Immature natural killer cell (primary cell): Measurements from ENCODE around the gene GRID2IP. TPM values are rescaled to one million over a fixed set of nuclear protein-coding genes. Genes with fewer than 3 reads are reported as not detected.

Experiments used
- DNase-seq, 3 donors: peaks; one replicate each; pipeline ENCODE4 v3.0.0; 2022; ENCODE audit warnings: mixed read lengths in 1 of 3
- H3K27ac Mint-ChIP-seq, 6 donors: one replicate each; pipeline ENCODE4 v1.8.0; 2020; ENCODE audit warnings: mixed read lengths in 6 of 6, mild to moderate bottlenecking in 5 of 6, inconsistent platforms in 4 of 6, moderate library complexity in 3 of 6
- H3K27me3 Mint-ChIP-seq, 3 donors: one replicate each; pipeline ENCODE4 v1.8.0; 2020 to 2021; ENCODE audit warnings: low read depth in 3 of 3, mild to moderate bottlenecking in 3 of 3, mixed read lengths in 3 of 3, moderate library complexity in 3 of 3, inconsistent platforms in 1 of 3
- H3K36me3 Mint-ChIP-seq, 3 donors: one replicate each; pipeline ENCODE4 v1.8.0; 2020; ENCODE audit warnings: mixed read lengths in 3 of 3, inconsistent platforms in 2 of 3, mild to moderate bottlenecking in 2 of 3
- H3K4me1 Mint-ChIP-seq, 2 donors: one replicate each; pipeline ENCODE4 v1.8.0; 2020; ENCODE audit warnings: inconsistent platforms in 2 of 2, mild to moderate bottlenecking in 2 of 2, mixed read lengths in 2 of 2, moderate library complexity in 1 of 2
- H3K4me3 Mint-ChIP-seq, 5 donors: one replicate each; pipeline ENCODE4 v1.8.0; 2020; ENCODE audit warnings: mild to moderate bottlenecking in 5 of 5, mixed read lengths in 5 of 5, inconsistent platforms in 3 of 5, moderate library complexity in 3 of 5
- H3K9me3 Mint-ChIP-seq, 6 donors: one replicate each; pipeline ENCODE4 v1.8.0; 2020; ENCODE audit warnings: mild to moderate bottlenecking in 6 of 6, mixed read lengths in 6 of 6, inconsistent platforms in 4 of 6, moderate library complexity in 3 of 6
- polyA plus RNA-seq, 3 donors: library from polyadenylated mRNA; unstranded; fragments of 300-500 nt; fragmentation: Illumina TruSeq; gene quantifications; one replicate each; pipeline ENCODE4 v1.2.3, GENCODE V29; 2021

GRID2IP gene
- polyA plus RNA-seq, 3 donors from 2014 or later, result 0.21 TPM; not detected in 2

DNA sequence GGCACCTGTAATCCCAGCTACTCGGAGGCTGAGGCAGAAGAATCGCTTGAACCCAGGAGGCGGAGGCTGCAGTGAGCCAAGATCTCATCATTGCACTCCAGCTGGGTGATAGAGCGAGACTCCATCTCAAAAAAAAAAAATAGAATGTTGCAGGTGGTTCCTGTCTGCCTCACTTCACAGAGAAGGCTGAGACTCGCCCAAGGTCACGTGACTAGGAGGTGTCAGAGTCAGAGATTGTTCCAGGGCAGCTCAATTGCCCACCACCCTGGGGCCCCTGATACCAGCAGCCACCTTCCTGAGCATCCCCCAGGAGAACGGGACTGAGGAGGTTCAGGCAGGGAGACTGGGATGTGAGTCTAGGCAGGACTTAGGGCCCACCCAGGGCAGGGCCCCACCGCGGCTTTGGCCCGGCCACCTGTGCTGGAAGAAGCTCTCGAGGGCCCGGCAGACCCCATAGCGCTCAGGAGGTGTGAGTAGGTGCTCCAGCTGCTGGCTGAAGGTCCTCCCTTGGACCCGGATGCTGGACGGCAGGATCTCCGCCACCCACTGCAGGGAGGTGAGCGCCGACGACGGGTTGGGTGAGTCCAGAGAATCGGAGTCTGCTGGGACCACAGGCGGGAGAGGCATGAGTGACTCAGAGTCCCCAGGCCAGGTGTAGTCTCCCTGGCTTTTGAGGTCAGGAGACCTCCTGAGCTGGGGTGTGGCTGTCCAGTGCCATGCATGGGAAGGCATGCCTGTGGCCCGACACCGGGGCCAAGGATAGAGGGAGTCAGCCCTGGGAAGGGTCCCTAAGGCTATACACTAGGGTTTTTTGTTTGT is 30.9 kb downstream of the GRID2IP start:
- Mint-ChIP-seq H3K36me3 (no peaks in the 10 kb centered on the region), H3K9me3 (no peaks in the 10 kb centered on the region), H3K4me1 (peaks cover 6 to 8% of the 10 kb centered on the region in 2 donors), H3K27ac (no peak overlapping the region), H3K27me3 (peaks cover 5% of the 10 kb centered on the region in 3 donors), H3K4me3 (no peak overlapping the region)
- DNase-seq, result no peak

DNA sequence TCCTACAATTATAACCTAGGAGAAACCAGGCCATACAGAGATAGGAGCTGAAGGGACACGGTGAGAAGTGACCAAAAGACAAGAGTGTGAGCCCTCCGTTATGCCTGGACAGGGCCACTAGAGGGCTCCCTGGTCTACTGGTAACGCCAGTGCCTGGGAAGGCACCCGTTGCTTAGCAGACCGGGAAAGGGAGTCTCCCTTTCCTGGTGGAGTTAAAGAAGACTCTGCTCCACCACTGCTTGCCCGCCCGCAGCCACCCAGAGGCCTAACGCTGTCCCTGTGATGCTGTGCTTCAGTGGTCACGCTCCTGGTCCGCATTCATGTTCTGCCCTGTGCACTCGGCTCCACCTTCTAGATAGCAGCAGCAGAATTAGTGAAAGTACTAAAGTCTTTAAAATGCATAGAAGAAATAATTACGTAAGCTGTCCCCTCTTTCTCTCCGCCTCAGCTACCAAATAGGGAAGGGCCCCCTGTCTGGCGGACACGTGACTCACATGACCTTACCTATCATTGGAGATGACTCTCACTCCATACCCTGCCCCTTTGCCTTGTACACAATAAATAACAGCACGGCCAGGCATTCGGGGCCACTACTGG is 34.8 kb downstream of the GRID2IP start:
- Mint-ChIP-seq H3K4me3 (peak overlapping the region; percentile 70 to 87 (median 83)), H3K36me3 (no peaks in the 10 kb centered on the region), H3K27me3 (peaks cover 2 to 5% (median 3%) of the 10 kb centered on the region in 3 donors), H3K9me3 (no peaks in the 10 kb centered on the region), H3K4me1 (peaks cover 6 to 8% of the 10 kb centered on the region in 2 donors), H3K27ac (peak overlapping the region in 2 of 6 donors; percentile 3 to 10)
- DNase-seq, result peak; percentile 52 to 63 (median 53)

DNA sequence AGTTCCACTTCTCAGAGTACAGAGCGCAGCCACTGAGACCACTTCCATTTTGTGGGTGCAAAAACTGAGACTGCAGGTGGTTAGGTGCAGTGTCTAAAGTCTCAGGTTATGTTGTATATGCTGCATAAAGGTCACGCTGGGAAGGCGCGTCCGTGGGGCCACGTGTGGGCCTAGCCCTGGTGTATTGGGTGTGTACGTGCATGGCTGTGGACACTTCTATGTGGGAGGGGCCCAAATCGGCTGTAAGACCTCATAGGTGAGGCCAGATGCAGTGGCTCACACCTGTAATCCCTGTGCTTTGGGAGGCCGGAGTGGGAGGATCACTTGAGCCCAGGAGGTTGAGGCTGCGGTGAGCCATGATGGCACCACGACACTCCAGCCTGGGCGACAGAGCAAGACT is 37.7 kb downstream of the GRID2IP start:
- H3K27ac Mint-ChIP-seq, result no peak overlapping the region
- no peaks in the 10 kb centered on the region for H3K9me3 Mint-ChIP-seq
- no peak for DNase-seq
- peaks cover 6 to 8% of the 10 kb centered on the region in 2 donors for H3K4me1 Mint-ChIP-seq
- peaks cover 0 to 3% (median 2%) of the 10 kb centered on the region in 3 donors for H3K27me3 Mint-ChIP-seq
- H3K36me3 Mint-ChIP-seq, result no peaks in the 10 kb centered on the region
- no peak overlapping the region for H3K4me3 Mint-ChIP-seq

DNA sequence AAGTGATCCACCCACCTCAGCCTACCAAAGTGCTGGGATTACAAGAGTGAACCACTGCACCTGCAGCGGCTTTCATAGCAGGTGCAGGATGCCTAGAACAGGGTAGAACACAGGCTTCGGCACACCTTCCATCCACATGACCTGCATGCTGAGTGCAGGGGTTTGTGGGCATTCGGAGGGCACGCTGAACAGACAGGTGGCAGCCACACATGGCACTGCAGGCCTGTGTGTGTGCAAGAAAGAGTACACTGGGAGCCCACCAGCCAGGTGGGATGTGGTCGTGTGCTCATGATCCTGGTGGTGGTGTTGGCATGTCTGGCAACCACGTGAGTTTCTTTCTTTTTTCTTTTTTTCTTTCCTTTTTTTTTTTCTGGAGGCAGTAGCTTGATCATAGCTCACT is 38.4 kb downstream of the GRID2IP start:
- H3K4me3 Mint-ChIP-seq, result no peak overlapping the region
- no peaks in the 10 kb centered on the region for H3K36me3 Mint-ChIP-seq
- peaks cover 0 to 3% (median 2%) of the 10 kb centered on the region in 3 donors for H3K27me3 Mint-ChIP-seq
- no peak overlapping the region for H3K27ac Mint-ChIP-seq
- H3K4me1 Mint-ChIP-seq, result peaks cover 6 to 8% of the 10 kb centered on the region in 2 donors
- no peaks in the 10 kb centered on the region for H3K9me3 Mint-ChIP-seq
- DNase-seq, result no peak

- Mint-ChIP-seq H3K4me3 (no peak overlapping the region), H3K9me3 (no peaks in the 10 kb centered on the region), H3K27ac (no peak overlapping the region), H3K27me3 (peaks cover 0 to 2% (median 2%) of the 10 kb centered on the region in 3 donors), H3K4me1 (no peaks in the 10 kb centered on the region), H3K36me3 (no peaks in the 10 kb centered on the region)
- no peak for DNase-seq
These were observed 40.7 kb downstream of the GRID2IP start for GRCh38 chr7:6510476-6511133.

DNA sequence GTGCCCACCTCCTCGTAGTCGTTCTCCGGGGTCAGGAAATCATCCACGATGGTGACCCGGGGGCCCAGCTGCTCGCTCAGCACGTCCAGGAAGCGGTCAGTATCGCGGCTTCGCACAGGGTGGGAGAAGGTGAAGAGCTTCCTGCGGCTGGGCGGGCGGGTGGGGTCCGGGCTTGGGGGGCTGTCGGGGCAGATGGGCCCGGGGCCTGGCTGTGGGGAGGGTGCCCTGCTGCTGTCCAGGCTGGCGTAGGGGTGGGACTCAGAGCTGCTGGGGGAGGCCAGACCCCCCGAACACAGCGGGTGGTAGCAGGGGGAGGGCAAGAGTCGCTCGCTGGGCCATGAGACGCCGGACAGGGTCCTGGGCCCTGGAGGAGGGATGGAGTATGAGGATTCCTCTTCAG is 42.3 kb downstream of the GRID2IP start:
- DNase-seq, result no peak
- Mint-ChIP-seq H3K27ac (no peak overlapping the region), H3K36me3 (no peaks in the 10 kb centered on the region), H3K4me1 (peaks cover 4% of the 10 kb centered on the region in 2 donors), H3K4me3 (no peak overlapping the region), H3K9me3 (no peaks in the 10 kb centered on the region), H3K27me3 (peaks cover 0 to 2% (median 2%) of the 10 kb centered on the region in 3 donors)

GRCh38 chr7:6508539-6508938 is 42.7 kb downstream of the GRID2IP start:
- Mint-ChIP-seq H3K9me3 (no peaks in the 10 kb centered on the region), H3K27ac (no peak overlapping the region), H3K36me3 (no peaks in the 10 kb centered on the region), H3K4me3 (no peak overlapping the region), H3K4me1 (peaks cover 4% of the 10 kb centered on the region in 2 donors), H3K27me3 (peaks cover 1 to 3% (median 2%) of the 10 kb centered on the region in 3 donors)
- DNase-seq, result no peak

GRCh38 chr7:6507906-6508305 is 43.4 kb downstream of the GRID2IP start:
- Mint-ChIP-seq H3K4me1 (peaks cover 4% of the 10 kb centered on the region in 2 donors), H3K27me3 (peaks cover 0 to 3% (median 2%) of the 10 kb centered on the region in 3 donors), H3K36me3 (no peaks in the 10 kb centered on the region), H3K27ac (no peak overlapping the region), H3K9me3 (no peaks in the 10 kb centered on the region), H3K4me3 (no peak overlapping the region)
- no peak for DNase-seq

DNA sequence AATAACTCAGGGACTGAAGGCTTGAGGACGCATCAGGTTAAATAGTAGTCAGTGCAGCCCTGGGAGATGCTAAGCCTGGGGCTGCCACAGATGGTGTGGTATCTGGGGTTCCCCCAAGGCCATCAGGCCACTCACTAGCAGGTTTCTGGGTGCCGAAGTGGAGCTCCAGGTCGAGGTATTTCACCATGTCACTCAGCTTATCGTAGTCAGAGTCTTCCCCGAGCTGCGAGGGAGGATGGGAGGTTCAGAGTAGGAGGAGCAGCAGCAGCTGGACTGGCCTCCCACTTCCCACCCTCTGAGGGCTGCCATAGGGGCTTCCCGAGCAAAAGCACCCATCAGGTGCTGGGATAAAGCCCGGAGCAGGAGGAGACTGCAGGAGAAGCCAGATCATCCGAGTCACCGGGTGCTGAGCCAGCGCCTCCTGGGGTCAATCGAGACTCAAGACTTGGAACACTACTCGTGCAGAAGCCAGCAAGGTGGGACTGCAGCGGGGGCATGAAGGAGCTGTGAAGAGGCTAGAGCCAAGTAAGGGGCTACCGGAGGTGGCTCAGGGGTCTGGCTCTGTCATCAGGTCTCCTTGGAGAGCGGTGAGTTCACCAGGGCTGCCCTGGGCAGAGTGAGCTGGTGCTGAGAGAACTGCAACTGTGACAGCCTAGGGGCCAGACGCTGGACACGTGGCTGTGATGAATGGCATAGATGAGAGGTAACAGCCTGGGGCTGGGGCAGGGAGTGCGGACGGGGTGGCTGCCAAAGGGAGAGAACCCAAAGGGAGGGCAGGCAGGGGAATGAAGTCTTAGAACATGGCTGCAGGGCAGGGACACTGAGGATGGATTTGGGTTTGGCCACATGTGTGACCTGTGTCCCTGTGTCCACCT is 45.3 kb downstream of the GRID2IP start:
- Mint-ChIP-seq H3K9me3 (no peaks in the 10 kb centered on the region), H3K27ac (no peak overlapping the region), H3K36me3 (no peaks in the 10 kb centered on the region), H3K4me3 (peak overlapping the region in 4 of 5 donors; percentile 18 to 95 (median 35)), H3K27me3 (peaks cover 0 to 3% (median 3%) of the 10 kb centered on the region in 3 donors), H3K4me1 (peaks cover 4% of the 10 kb centered on the region in 2 donors)
- DNase-seq, result no peak

GRCh38 chr7:6504996-6505395 is 46.3 kb downstream of the GRID2IP start:
- Mint-ChIP-seq H3K27me3 (peaks cover 0 to 3% (median 3%) of the 10 kb centered on the region in 3 donors), H3K9me3 (no peaks in the 10 kb centered on the region), H3K4me3 (peak overlapping the region; percentile 92 to 95 (median 93)), H3K36me3 (no peaks in the 10 kb centered on the region), H3K27ac (peak overlapping the region in 4 of 6 donors; percentile 32 to 82 (median 58)), H3K4me1 (peaks cover 4% of the 10 kb centered on the region in 2 donors)
- DNase-seq, result no peak

DNA sequence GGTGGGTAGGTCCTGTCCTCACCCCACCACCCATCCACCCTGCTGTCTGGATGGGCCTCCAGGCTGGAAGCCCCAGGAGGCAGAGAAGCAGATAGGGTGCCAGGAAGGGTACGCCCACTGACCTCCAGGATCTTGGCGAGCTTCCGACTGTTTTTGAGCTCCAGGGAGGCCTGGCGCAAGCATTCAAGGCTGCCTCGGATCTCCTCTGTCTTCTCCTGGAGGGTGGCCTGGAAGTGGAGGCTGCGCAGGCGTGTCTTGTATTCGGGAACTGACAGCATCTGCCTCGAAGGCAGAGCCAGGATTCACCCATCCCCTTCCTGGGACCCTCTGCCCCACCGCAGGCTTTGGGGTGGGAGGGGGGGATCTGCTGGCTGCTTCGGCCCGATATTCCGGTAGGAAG is 48.4 kb downstream of the GRID2IP start:
- DNase-seq, result no peak
- H3K4me3 Mint-ChIP-seq, result peak overlapping the region in 4 of 5 donors; percentile 15 to 63 (median 42)
- H3K27me3 Mint-ChIP-seq, result peaks cover 0 to 5% (median 3%) of the 10 kb centered on the region in 3 donors
- H3K27ac Mint-ChIP-seq, result no peak overlapping the region
- H3K9me3 Mint-ChIP-seq, result no peaks in the 10 kb centered on the region
- peaks cover 4% of the 10 kb centered on the region in 2 donors for H3K4me1 Mint-ChIP-seq
- H3K36me3 Mint-ChIP-seq, result no peaks in the 10 kb centered on the region

DNA sequence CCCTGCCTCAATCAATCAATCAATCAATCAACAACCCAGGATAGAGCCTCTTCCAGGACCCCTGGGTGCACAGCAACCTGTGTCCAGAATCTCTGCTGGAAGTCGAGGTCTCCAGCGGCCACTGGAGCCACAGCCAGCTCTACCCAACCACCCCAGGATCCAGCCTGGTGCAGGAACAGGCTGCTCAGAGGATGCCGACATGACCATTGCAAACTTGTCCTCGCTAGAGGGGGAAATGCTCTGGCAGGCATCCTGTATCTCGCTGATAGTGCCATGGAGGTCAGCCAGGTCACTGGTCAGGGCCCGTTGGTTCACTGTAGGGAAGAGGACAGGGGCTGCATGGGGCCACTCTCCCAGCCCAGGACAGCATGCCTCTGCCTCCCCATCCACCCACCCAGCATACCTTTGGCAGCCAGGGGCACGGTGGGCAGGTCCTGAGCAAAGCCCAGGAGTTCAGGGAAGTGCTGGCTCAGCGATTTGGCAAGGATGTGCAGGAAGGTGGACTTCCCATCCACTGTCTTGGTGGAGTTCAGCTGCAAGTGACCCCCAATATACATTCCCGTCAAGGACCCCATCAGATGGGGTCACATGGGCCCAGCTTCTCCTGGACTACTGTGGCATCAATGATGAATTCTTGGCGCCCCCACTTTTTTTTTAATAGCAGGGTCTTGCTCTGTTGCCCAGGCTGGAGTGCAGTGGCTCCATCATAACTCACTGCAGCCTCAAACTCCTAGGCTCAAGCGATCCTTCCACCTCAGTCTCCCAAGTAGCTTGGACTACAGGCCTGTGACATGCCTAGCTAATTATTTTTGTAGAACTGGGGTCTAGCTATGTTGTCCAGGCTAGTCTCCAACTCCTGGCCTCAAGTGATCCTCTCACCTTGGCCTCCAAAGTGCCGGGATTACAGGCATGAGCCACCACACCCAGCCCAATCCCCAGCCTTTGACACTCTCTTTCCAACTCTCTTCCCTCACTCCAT is 49.4 kb downstream of the GRID2IP start:
- Mint-ChIP-seq H3K4me3 (peak overlapping the region in 3 of 5 donors; percentile 57 to 63 (median 62)), H3K36me3 (no peaks in the 10 kb centered on the region), H3K27me3 (peaks cover 0 to 5% (median 3%) of the 10 kb centered on the region in 3 donors), H3K27ac (no peak overlapping the region), H3K4me1 (peaks cover 4% of the 10 kb centered on the region in 2 donors), H3K9me3 (no peaks in the 10 kb centered on the region)
- no peak for DNase-seq
